Activated CD4-positive, CD25-positive, alpha-beta regulatory T cell treated with anti-CD3 and anti-CD28 coated beads, Interleukin-2, amount 50 U/mL, for 16 hours (primary cell): ENCODE data around the gene CMYA5.
"Not testable (repeated sequence)": the region's sequence is repeated elsewhere in the genome, so short reads cannot be mapped to it uniquely, and the experiment has no call there.

Experiments used
- DNase-seq: peaks from one replicate; pipeline ENCODE4 v3.0.0-alpha.2; 2020; ENCODE audit warnings: low read depth, low spot score

Gene CMYA5

GRCh38 chr5:79746642-79747569 lies 57.3 kb downstream of the CMYA5 start:
- DNase-seq, result no peak

DNA sequence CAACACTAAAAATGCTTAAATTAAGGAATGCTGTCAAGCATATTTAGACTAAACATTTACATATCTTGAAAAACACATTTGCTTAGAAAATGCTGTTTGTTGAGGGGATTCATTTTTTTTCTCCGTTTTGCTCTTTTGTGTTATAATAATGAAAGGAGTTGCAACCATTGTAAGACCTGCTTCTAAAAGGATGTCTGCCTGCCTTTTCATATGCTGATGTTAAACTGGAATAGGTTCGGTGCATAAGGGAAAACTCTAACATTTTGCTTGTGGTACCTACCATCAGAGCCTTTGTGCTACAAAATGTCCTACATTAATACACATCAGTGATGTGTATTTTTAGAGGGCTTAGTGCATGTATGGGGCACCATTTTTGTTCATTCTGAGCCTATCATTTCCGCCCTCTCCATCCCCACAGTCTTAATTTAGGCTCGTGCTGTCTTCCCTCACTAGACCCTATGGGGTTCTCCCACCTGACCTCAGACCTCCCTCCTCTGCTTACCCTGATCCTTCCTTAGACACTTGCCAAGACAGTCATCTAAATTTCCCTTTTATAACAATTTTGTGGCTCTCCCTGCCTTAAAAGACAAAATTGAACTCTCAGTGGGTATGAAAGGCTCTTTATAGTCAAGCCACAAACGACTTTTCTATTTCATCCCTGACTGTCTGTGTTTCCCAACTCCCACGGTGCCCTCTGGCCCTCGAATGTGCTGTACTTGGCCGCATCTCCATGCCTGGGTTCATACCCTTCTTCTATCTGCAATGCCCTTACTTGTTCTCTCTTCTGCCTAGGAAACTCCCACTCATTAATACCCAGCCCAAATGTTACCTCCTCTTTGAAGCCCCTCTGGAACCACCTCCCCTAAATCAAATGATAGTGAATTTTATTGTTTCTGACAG lies 61.2 kb downstream of the CMYA5 start:
- DNase-seq, result no peak

- DNase-seq, result no peak
Measured at GRCh38 chr5:79753092-79753491, 63.5 kb downstream of the CMYA5 start.

- DNase-seq, result no peak
Measured at GRCh38 chr5:79753877-79754645, 64.4 kb downstream of the CMYA5 start.

DNA sequence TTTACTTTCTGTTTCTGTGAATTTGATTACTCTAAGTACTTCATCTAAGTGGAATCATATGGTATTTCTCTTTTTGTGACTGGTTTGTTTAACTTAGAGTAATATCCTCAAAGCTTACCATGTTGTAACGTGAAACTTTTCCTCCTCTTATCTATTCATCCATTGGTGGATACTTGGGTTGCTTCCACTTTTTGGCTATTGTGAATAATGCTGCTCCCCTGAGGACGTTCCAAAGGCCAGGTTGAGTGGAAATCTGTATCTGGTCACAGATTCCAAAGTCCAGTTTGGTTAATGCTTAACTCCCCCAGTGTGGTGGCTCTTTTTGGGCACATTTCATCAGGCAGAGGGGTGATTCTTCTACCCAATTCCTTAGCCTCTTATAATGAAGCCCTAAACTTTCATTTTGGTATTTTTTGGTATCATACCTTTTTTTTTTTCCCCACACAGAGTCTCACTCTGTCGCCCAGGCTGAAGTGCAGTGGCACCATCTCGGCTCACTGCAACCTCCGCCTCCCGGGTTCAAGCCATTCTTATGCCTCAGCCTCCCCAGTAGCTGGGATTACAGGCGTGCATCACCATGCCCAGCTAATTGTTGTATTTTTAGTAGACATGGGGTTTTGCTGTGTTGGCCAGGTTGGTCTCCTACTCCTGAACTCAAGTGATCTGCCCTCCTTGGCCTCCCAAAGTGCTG lies 65.4 kb downstream of the CMYA5 start:
- DNase-seq, result no peak

DNA sequence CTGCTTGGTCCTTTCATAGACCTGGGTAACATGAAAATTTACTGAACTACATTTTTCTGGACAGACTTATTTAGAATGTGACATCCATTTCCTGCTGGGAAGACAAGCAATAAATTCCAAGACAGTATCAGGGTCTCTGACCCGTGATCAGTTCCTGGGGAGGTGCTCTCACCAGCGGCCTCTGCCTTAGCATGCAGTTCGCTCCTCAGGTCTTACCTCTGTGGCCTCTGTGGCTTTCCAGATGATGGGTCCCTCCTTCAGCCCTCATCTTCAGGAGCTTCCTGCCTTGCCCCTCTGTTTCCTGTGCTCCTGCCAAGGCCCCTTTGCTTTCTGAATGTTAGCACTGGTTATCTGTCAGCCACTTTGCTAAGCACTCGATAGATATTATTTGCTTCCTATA lies 66.4 kb downstream of the CMYA5 start:
- DNase-seq, result no peak

DNA sequence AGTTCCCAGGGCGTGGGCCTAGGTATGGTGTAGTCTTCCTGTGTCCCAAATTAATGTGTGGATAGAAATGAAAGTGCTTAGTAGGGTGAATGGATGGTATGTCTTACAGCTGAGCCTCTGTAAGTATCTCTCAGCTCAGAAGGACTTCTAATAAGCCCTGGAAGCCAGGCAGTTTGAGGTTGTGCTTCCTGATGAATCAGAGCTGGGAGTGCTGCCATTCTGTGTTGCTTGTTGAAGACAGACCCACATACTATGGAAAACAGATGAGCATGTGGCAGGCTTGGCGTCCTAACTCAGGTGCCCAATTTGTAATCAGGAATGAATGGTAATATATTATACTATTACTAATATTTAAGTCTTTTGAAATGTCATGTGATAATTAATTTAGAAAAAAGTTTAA lies 69.8 kb downstream of the CMYA5 start:
- no peak for DNase-seq

GRCh38 chr5:79759848-79760247 lies 70.2 kb downstream of the CMYA5 start:
- no peak for DNase-seq

DNA sequence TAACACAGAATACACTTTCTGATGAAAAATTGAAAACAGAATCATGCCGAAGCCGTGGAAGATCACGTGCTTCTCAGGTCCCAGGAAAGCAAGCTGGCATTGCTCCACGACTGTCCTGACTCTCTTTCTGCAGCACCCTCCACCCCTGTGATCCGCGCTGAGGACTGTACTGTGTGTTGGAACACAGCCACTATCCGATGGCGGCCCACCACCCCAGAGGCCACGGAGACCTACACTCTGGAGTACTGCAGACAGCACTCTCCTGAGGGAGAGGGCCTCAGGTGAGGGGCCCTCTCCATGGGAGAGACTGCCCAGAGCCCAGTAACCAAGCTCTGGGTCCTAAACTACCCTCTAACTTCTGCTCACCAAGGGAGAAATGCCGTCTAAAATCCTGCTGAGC lies 73.3 kb downstream of the CMYA5 start:
- DNase-seq, result no peak

GRCh38 chr5:79764147-79764546 lies 74.5 kb downstream of the CMYA5 start:
- DNase-seq, result not testable (repeated sequence)

- DNase-seq, result no peak
Measured at GRCh38 chr5:79771387-79771786, 81.8 kb downstream of the CMYA5 start.

- no peak for DNase-seq
Measured at GRCh38 chr5:79772651-79773050, 83.0 kb downstream of the CMYA5 start.

DNA sequence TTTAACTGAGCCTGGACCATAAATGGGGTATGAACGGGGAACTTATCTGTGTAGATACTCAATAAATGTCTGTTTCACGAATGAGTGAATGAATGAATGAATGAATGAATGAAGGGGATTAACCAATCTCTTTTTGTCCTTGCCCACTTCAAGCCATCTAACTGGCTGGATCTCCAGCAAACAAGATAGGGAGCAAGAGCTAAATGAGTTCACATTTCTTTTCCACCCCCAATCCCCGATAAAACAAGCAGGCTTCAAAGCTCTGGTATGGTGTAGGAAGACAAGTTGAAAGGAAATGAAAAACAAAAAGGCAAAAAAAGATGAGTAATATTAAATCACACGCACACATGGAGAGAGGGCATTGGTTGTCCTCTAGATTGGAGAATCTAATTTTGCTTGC lies 84.0 kb downstream of the CMYA5 start:
- no peak for DNase-seq

- DNase-seq, result no peak
Measured at GRCh38 chr5:79774171-79774854, 84.7 kb downstream of the CMYA5 start.

DNA sequence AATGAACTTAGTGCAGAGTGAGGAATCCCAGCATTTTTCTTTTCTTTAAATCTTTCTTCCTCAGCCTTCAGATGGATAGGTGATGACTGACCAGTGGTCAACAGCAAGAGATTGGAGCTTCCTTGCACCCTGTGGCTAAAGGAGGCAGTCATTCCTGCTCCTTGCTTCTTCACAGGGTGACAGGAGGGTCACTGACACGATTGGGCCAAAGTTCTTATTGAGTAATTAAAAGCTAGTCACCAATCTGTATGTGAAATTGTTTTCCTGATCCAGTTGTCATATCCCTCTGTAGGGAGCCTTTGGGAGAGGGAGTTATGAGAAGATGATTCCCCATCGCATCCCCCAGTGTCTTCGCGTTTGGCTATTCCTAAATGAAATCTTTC lies 85.2 kb downstream of the CMYA5 start:
- no peak for DNase-seq

- DNase-seq, result not testable (repeated sequence)
Measured at GRCh38 chr5:79784741-79785140, 95.1 kb downstream of the CMYA5 start.

DNA sequence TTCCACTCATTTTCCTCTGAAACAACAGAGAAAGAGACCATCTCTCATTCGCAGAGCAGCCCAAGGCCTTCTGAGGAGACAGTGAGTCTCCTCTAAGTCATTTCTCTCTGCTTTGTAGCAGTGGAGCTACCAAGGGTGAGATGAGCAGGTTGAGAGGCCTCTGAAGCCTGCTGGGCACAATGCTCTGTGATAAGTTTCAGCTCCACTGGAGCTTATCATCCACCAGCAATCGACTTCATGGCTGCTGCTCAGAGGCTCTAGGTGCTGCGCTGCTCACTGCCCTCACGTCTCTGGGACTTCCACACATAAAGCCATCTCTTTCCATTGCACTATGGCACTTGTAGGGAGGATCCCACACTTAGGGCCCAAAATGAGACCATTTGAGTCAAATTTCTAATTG lies 96.3 kb downstream of the CMYA5 start:
- DNase-seq, result no peak

GRCh38 chr5:79787448-79787847 lies 97.8 kb downstream of the CMYA5 start:
- no peak for DNase-seq

GRCh38 chr5:79791843-79792242 lies 102.2 kb downstream of the CMYA5 start:
- no peak for DNase-seq

DNA sequence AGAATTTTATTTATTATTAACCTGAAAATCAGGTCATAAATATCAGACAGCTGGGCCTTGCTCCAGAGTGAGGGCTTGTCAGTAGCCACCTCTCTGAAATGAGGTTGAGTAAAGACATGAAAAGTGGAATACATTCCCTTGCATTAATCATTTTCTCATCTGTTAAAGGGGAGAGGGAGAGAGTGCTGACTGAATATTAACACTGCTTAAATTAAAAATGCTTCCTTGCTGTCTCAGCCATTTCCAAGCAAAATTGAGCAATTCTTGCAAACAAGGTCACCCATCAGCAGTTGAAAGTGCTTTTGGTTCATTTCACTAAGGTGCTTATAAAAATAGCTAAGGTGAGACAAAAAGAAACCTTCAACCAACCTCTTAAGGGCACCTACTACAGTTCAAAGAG lies 102.8 kb downstream of the CMYA5 start:
- DNase-seq, result no peak

- DNase-seq, result no peak
Measured at GRCh38 chr5:79793304-79793703, 103.7 kb downstream of the CMYA5 start.
